ENCODE data around the gene ZKSCAN4. TPM values are rescaled to one million over a fixed set of nuclear protein-coding genes. Genes with fewer than 3 reads are reported as not detected.

Gene ZKSCAN4
- total and polyA plus RNA-seq, 2 of the 8 experiments (the other 6 are each of a cell fraction or from before 2014, with no cell fraction given): 2.2 to 6.6 TPM

GRCh38 chr6:28266962-28267694, 15.1 kb upstream of the ZKSCAN4 start, which contains the start of gene ZSCAN26:
Gene ZSCAN26 (plus strand): TSS chr6:28267143. CDS start chr6:28271920, 4,777 bp downstream.
- H3K4me2 ChIP-seq (ENCODE audit: insufficient read depth in 1 of 2, low read depth in 2 of 2, low read length in 2 of 2): peak within 1 kb of the TSS; percentile 75 to 79
- no peak within 1 kb of the TSS for H2BK15ac ChIP-seq (ENCODE audit: low read length)
- peak; percentile 78 to 92 for DNase-seq (ENCODE audit: low read depth in 1 of 2, low spot score in 2 of 2)
- CTCF ChIA-PET (ENCODE audit: partially characterized antibody): interaction anchor here (0.8 to 1.4 kb wide), 2 partner anchors 12 to 89 kb away, joined by 4 to 8 read pairs; no protein-coding TSS in a partner anchor
- peak within 1 kb of the TSS; percentile 99 for H4K5ac ChIP-seq (ENCODE audit: insufficient read length, low read depth, low read length)
- H3K9me3 ChIP-seq (ENCODE audit: insufficient read depth in 2 of 2, low read depth in 1 of 2, low read length in 1 of 2): no peaks in the 10 kb centered on the region
- H3K36me3 ChIP-seq (ENCODE audit: control insufficient read depth in 2 of 4, insufficient read depth in 4 of 4, low read length in 3 of 4): peaks cover 0 to 5% (median under 1%) of the 10 kb centered on the region in 4 experiments; a peak in 5 of 8 replicates
- peak within 1 kb of the TSS; percentile 11; the same call in 1 of the 2 replicates for H3K18ac ChIP-seq (ENCODE audit: extremely low read depth, low read length)
- no peaks in the 10 kb centered on the region for H4K20me1 ChIP-seq (replicated peaks in 1 of 2; ENCODE audit: control insufficient read depth in 1 of 2, insufficient read depth in 2 of 2, low read length in 2 of 2)
- peak within 1 kb of the TSS; percentile 47 for H3K56ac ChIP-seq (replicated peaks; ENCODE audit: insufficient read length, low read depth, low read length)
- H2BK12ac ChIP-seq (ENCODE audit: low read depth, low read length): no peak within 1 kb of the TSS
- no peak within 1 kb of the TSS for H2AK5ac ChIP-seq (ENCODE audit: low read depth, low read length)
- H2BK120ac ChIP-seq (replicated peaks; ENCODE audit: low read depth, low read length): no peak within 1 kb of the TSS
- H3K9ac ChIP-seq (replicated peaks in 1 of 4; ENCODE audit: extremely low read depth in 1 of 4, low read depth in 3 of 4, low read length in 3 of 4): peak within 1 kb of the TSS in 3 of 4 experiments; percentile 54 to 77 (median 65); a peak in 6 of 7 replicates
- H3K79me2 ChIP-seq (ENCODE audit: control insufficient read depth in 1 of 2, insufficient read depth in 2 of 2, low read length in 2 of 2): peaks cover 0 to 16% of the 10 kb centered on the region in 2 experiments; a peak in 2 of 4 replicates
- WGBS, 2 experiments (ENCODE audit: extremely low coverage in 1 of 2, insufficient coverage in 1 of 2, insufficient read length in 1 of 2, insufficient replicate concordance in 2 of 2, low coverage in 1 of 2, low lambda C conversion rate in 2 of 2, missing lambda C conversion rate in 1 of 2): 2% methylated on average over 31 of the region's 32 CpGs; no CpG with 5 or more reads in 1 of the 2 experiments
- no peaks in the 10 kb centered on the region for H3K79me1 ChIP-seq (ENCODE audit: low read depth, low read length)
- H3K4ac ChIP-seq (replicated peaks; ENCODE audit: insufficient read length, low read depth, low read length): no peak within 1 kb of the TSS
- FAIRE-seq: peak; percentile 28
- no peaks in the 10 kb centered on the region for H3K27me3 ChIP-seq (replicated peaks in 1 of 4; ENCODE audit: control insufficient read depth in 3 of 4, extremely low read depth in 1 of 4, insufficient read depth in 3 of 4, low read length in 3 of 4)
- peaks cover 2% of the 10 kb centered on the region; the same call in 1 of the 2 replicates for H3K23me2 ChIP-seq (ENCODE audit: low read depth, low read length)
- POLR2A ChIA-PET (ENCODE audit: partially characterized antibody): interaction anchor here (0.7 to 4.3 kb wide), 18 partner anchors 8 to 143 kb away, joined by 3 to 31 read pairs (median 5); partner anchors contain the start of genes NKAPL, PGBD1, ZKSCAN3 and ZKSCAN4
- peak within 1 kb of the TSS; percentile 90 for H2AFZ ChIP-seq (ENCODE audit: low read length)
- H4K91ac ChIP-seq (replicated peaks; ENCODE audit: insufficient read length, low read length): no peak within 1 kb of the TSS
- 0 out of 2 replicates have a peak within 1 kb of the TSS, but pooled peaks have one; percentile 17 for H2BK5ac ChIP-seq (ENCODE audit: low read depth, low read length)
- H3K27ac ChIP-seq (ENCODE audit: low read depth, low read length): peak within 1 kb of the TSS; percentile 71
- peak within 1 kb of the TSS; percentile 75 to 80 (median 78) for H3K4me3 ChIP-seq (ENCODE audit: extremely low read depth in 1 of 4, insufficient read depth in 2 of 4, low read depth in 3 of 4, low read length in 4 of 4)
- no peak within 1 kb of the TSS for H3K23ac ChIP-seq (ENCODE audit: insufficient read length)
- peaks cover 0 to 2% (median 0%) of the 10 kb centered on the region in 4 experiments; a peak in 1 of 7 replicates for H3K4me1 ChIP-seq (replicated peaks in 1 of 4; ENCODE audit: control insufficient read depth in 3 of 4, insufficient read depth in 4 of 4, low read length in 3 of 4)
- H3K14ac ChIP-seq (ENCODE audit: insufficient read length): no peak within 1 kb of the TSS
- H2BK20ac ChIP-seq (ENCODE audit: low read length): no peak within 1 kb of the TSS
- H4K8ac ChIP-seq (ENCODE audit: extremely low read depth, insufficient read depth, low read length): peak within 1 kb of the TSS; percentile 91; the same call in 1 of the 2 replicates
- TF ChIP-seq SIRT6 (IDR thresholded peaks at IDR 0.05; ENCODE audit: low read length) (no peak), NRF1 (IDR thresholded peaks at IDR 0.05; ENCODE audit: low read depth, low read length) (0 out of 2 replicates have a peak, but pooled peaks have one; percentile 2), TEAD4 (IDR thresholded peaks at IDR 0.05; ENCODE audit: low read depth, low read length) (0 out of 2 replicates have a peak, but pooled peaks have one; percentile 11), POLR2A (IDR thresholded peaks at IDR 0.05; ENCODE audit: control extremely low read depth in 1 of 2, low read depth in 2 of 2, low read length in 2 of 2) (peak; percentile 65 to 93), BCL11A (IDR thresholded peaks at IDR 0.05; ENCODE audit: low read depth in 2 of 2, low read length in 2 of 2) (no peak), RFX5 (IDR thresholded peaks at IDR 0.05; ENCODE audit: borderline replicate concordance, low read depth, low read length) (no peak), CBX8 (IDR thresholded peaks at IDR 0.05; ENCODE audit: borderline replicate concordance, low read depth, low read length) (no peak), ATF2 (IDR thresholded peaks at IDR 0.05; ENCODE audit: low read length) (peak; percentile 80; the same call in 1 of the 2 replicates), RXRA (IDR thresholded peaks at IDR 0.05; ENCODE audit: insufficient read depth, low read depth, low read length) (no peak), POLR2AphosphoS5 (IDR thresholded peaks at IDR 0.05; ENCODE audit: low read depth, low read length) (peak; percentile 76)
